Ovary (tissue), 9 donors: ENCODE data around the gene GPS1. TPM values are rescaled to one million over a fixed set of nuclear protein-coding genes. Genes with fewer than 3 reads are reported as not detected.
A peak's percentile ranks its signal among the peaks of the same experiment; 100 is the strongest.

Source experiments
- DNase-seq, 5 donors: peaks; one replicate each; pipeline ENCODE4 v3.0.0-alpha.2; 2019 to 2020
- H3K27ac ChIP-seq, 2 donors: fragments of 200-600 bp; one replicate each; pipeline versions ENCODE4 v1.5.1 to v1.8.0; 2019 to 2022
- H3K27me3 ChIP-seq: fragments of 200-600 bp; one replicate; pipeline ENCODE4 v1.8.0; 2022
- H3K36me3 ChIP-seq: fragments of 200-600 bp; sonication (generic); one replicate; pipeline ENCODE4 v1.5.1; 2019
- H3K4me1 ChIP-seq: one replicate; pipeline ENCODE4 v1.8.1; 2013; ENCODE audit warnings: mild to moderate bottlenecking, moderate library complexity; ENCODE audit not compliant: insufficient read depth
- H3K4me3 ChIP-seq: fragments of 200-600 bp; sonication (generic); one replicate; pipeline ENCODE4 v1.5.1; 2017
- H3K9me3 ChIP-seq, 2 donors: fragments of 200-600 bp in 1 of 2; sonication (generic) in 1 of 2; one replicate each; pipeline versions ENCODE4 v1.5.1 to v1.8.1; 2013 to 2019; ENCODE audit warnings: mild to moderate bottlenecking in 1 of 2, moderate library complexity in 1 of 2
- EP300 ChIP-seq: sonication (generic); formaldehyde crosslinking; IDR thresholded peaks from one replicate; pipeline ENCODE4 v1.6.1; 2017; ENCODE audit warnings: antibody characterized with exemption
- POLR2A ChIP-seq: fragments of 450-650 bp; IDR thresholded peaks from one replicate; pipeline ENCODE4 v1.6.1; 2017; ENCODE audit warnings: antibody characterized with exemption, mild to moderate bottlenecking, moderate library complexity
- WGBS, 3 donors: extraction: QIAGEN DNeasy Blood & Tissue Kit in 1 of 3; methylation state at CpG; one replicate each; pipeline versions ENCODE4 v1.1.5 to v1.1.7; 2013 to 2017; 5-methylcytosine and 5-hydroxymethylcytosine counted together
- intact Hi-C, 4 donors: fragments of 100-400 bp; cut with DNase I; formaldehyde crosslinking; loops; one replicate each; pipeline versions ENCODE4 v1.11.0 to v1.15.1; 2022 to 2023
- polyA plus RNA-seq, 2 donors: library from polyadenylated mRNA; stranded (reverse); fragments of 200-250 nt in 1 of 2; fragments of 350-450 nt in 1 of 2; fragmentation: Illumina TruSeq in 1 of 2; extraction: RNeasy Lipid Tissue Mini Kit (QIAGEN cat#74804) in 1 of 2; gene quantifications; one replicate each; pipeline ENCODE4 v1.2.3, GENCODE V29; 2013 to 2014
- total RNA-seq, 7 donors: library from RNA; depleted of rRNA in 2 of 7; stranded (reverse); fragments of >200 nt in 2 of 7; fragmentation: NEBNext Ultra II Directional in 3 of 7; extraction: Animal tissue kit (Norgen Biotek cat#: 25700) in 3 of 7; gene quantifications; one replicate each; pipeline versions ENCODE4 v1.1.0 to v1.2.4, GENCODE V29; 2016 to 2023
- TF ChIP-seq, protein P1 (sequence below), 3 donors: fragments of 450-650 bp in 2 of 3; fragments of 200-600 bp in 1 of 3; IDR thresholded peaks; one replicate each; pipeline versions ENCODE4 v1.5.1 to v1.8.0; 2016 to 2022; ENCODE audit warnings: antibody characterized with exemption in 3 of 3, mild to moderate bottlenecking in 1 of 3
- donor health status: DM: no; HTN: no; CAD: no; lungs with moderate emphysema.
- donor health status: DM: no; HTN: no; CAD: no.
- donor health status: Bipolar disorder and iron deficiency.
- donor health status: DM: yes; HTN: yes; CAD: no.
- donor health status: DM: no; HTN: no; CAD: no.
- donor health status: DM: yes; HTN: yes; CAD: no.

Gene GPS1
- total and polyA plus RNA-seq, 9 donors: 12.4 to 96.2 (median 77.8) TPM

GRCh38 chr17:82076018-82076784, 24.5 kb downstream of the GPS1 start:
- H3K4me1 ChIP-seq: peaks cover 2% of the 10 kb centered on the region
- no peak for DNase-seq
- H3K36me3 ChIP-seq: no peaks in the 10 kb centered on the region
- H3K27ac ChIP-seq: no peak overlapping the region
- TF ChIP-seq POLR2A (no peak), EP300 (no peak)
- TF ChIP-seq, protein P1, sequence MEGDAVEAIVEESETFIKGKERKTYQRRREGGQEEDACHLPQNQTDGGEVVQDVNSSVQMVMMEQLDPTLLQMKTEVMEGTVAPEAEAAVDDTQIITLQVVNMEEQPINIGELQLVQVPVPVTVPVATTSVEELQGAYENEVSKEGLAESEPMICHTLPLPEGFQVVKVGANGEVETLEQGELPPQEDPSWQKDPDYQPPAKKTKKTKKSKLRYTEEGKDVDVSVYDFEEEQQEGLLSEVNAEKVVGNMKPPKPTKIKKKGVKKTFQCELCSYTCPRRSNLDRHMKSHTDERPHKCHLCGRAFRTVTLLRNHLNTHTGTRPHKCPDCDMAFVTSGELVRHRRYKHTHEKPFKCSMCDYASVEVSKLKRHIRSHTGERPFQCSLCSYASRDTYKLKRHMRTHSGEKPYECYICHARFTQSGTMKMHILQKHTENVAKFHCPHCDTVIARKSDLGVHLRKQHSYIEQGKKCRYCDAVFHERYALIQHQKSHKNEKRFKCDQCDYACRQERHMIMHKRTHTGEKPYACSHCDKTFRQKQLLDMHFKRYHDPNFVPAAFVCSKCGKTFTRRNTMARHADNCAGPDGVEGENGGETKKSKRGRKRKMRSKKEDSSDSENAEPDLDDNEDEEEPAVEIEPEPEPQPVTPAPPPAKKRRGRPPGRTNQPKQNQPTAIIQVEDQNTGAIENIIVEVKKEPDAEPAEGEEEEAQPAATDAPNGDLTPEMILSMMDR (IDR thresholded peaks at IDR 0.05): no peak
- no peaks in the 10 kb centered on the region for H3K9me3 ChIP-seq
- WGBS, 3 donors: 82 to 86% (median 83%) methylated on average over 25 of the region's 25 CpGs
- intact Hi-C loops: no loop called here
- H3K27me3 ChIP-seq: no peaks in the 10 kb centered on the region
- H3K4me3 ChIP-seq: no peak overlapping the region

- 60 to 64% (median 64%) methylated on average over 18 to 21 of the region's 21 CpGs for WGBS, 3 donors
- no peaks in the 10 kb centered on the region for H3K36me3 ChIP-seq
- no peak overlapping the region for H3K4me3 ChIP-seq
- DNase-seq: no peak
- H3K4me1 ChIP-seq: peaks cover 2% of the 10 kb centered on the region
- TF ChIP-seq EP300: no peak
- TF ChIP-seq, protein P1 (IDR thresholded peaks at IDR 0.05): no peak
- TF ChIP-seq POLR2A: no peak
- H3K27me3 ChIP-seq: no peaks in the 10 kb centered on the region
- no peaks in the 10 kb centered on the region for H3K9me3 ChIP-seq
- intact Hi-C loops: no loop called here
- H3K27ac ChIP-seq: no peak overlapping the region
These were observed 25.3 kb downstream of the GPS1 start for GRCh38 chr17:82076785-82077591.

DNA sequence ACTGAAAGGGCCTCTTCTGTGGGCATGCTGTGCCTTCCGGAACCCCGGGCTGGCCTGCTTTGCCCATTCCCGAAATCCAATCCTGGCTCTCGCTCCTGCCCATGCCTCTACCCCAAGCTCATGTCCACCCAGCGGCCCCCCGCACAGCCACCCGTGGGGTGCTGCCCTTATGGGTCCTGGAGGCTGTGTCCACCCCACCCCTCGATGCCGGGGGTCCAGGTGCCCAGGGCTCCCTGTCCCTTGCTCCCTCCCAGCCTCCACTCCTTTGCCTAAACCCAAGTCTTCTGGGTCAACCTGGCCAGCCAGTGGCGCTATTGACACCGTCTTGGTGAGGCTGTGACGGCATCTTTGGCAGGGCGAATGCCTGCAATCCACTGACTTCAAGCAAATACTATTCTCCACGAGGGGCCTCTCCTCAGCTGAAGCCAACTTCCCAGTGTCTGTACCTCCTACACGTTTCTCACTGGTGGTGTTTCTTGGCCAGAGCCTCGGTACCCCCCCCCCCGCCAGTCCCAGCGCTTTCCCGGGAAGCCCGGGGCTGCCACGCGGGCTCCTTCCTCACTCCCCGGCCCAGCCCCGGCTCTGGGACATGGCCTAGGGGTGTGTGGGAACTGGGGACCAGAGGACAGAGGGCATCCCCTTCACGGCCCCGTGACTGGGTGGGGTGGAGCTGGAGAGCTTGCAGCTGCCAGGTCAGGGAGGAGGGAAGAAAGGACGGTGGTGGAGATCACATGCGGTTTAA, 26.1 kb downstream of the GPS1 start:
- no peaks in the 10 kb centered on the region for H3K36me3 ChIP-seq
- H3K27ac ChIP-seq: no peak overlapping the region
- WGBS, 3 donors: 33 to 43% (median 33%) methylated on average over 27 to 28 of the region's 28 CpGs
- intact Hi-C loops: no loop called here
- DNase-seq: peak in 4 of 5 donors; percentile 59 to 74 (median 62)
- H3K27me3 ChIP-seq: no peaks in the 10 kb centered on the region
- H3K9me3 ChIP-seq: no peaks in the 10 kb centered on the region
- H3K4me1 ChIP-seq: peaks cover 2% of the 10 kb centered on the region
- no peak for TF ChIP-seq EP300
- TF ChIP-seq, protein P1 (IDR thresholded peaks at IDR 0.05): no peak
- TF ChIP-seq POLR2A: no peak
- H3K4me3 ChIP-seq: no peak overlapping the region

GRCh38 chr17:82078433-82078832, 26.7 kb downstream of the GPS1 start:
- intact Hi-C loops: no loop called here

More at GRCh38 chr17:82078433-82078832, 26.7 kb downstream of the GPS1 start:
- Histone ChIP-seq H3K27ac (no peak overlapping the region), H3K9me3 (no peaks in the 10 kb centered on the region), H3K4me1 (peaks cover 2% of the 10 kb centered on the region), H3K36me3 (no peaks in the 10 kb centered on the region), H3K4me3 (no peak overlapping the region), H3K27me3 (no peaks in the 10 kb centered on the region)
- DNase-seq: no peak
- 83 to 89% (median 85%) methylated on average over 18 of the region's 18 CpGs for WGBS, 3 donors
- TF ChIP-seq POLR2A (no peak), EP300 (no peak)
- TF ChIP-seq, protein P1 (IDR thresholded peaks at IDR 0.05): no peak
